ENCODE results near the gene DOCK4. TPM values are rescaled to one million over a fixed set of nuclear protein-coding genes. Genes with fewer than 3 reads are reported as not detected.

Gene DOCK4
- total and polyA plus RNA-seq, 7 donors = 3.0 to 28.5 (median 14.1) TPM

- Histone ChIP-seq H3K4me3 (no peak overlapping the region), H3K4me1 (peaks cover 0 to under 1% (median 0%) of the 10 kb centered on the region in 4 donors), H3K27ac (no peak overlapping the region), H3K9me3 (no peaks in the 10 kb centered on the region), H3K36me3 (no peaks in the 10 kb centered on the region), H3K27me3 (no peaks in the 10 kb centered on the region)
- no peak for DNase-seq
- TF ChIP-seq POLR2A (IDR thresholded peaks at IDR 0.05) (no peak), EP300 (IDR thresholded peaks at IDR 0.05) (no peak), POLR2AphosphoS5 (IDR thresholded peaks at IDR 0.05) (no peak)
- TF ChIP-seq, protein P1, sequence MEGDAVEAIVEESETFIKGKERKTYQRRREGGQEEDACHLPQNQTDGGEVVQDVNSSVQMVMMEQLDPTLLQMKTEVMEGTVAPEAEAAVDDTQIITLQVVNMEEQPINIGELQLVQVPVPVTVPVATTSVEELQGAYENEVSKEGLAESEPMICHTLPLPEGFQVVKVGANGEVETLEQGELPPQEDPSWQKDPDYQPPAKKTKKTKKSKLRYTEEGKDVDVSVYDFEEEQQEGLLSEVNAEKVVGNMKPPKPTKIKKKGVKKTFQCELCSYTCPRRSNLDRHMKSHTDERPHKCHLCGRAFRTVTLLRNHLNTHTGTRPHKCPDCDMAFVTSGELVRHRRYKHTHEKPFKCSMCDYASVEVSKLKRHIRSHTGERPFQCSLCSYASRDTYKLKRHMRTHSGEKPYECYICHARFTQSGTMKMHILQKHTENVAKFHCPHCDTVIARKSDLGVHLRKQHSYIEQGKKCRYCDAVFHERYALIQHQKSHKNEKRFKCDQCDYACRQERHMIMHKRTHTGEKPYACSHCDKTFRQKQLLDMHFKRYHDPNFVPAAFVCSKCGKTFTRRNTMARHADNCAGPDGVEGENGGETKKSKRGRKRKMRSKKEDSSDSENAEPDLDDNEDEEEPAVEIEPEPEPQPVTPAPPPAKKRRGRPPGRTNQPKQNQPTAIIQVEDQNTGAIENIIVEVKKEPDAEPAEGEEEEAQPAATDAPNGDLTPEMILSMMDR (IDR thresholded peaks at IDR 0.05) = no peak
- intact Hi-C loops (cut with DNase I) = no loop called here
These were observed 132.7 kb downstream of the DOCK4 start for GRCh38 chr7:112073530-112073929.

DNA sequence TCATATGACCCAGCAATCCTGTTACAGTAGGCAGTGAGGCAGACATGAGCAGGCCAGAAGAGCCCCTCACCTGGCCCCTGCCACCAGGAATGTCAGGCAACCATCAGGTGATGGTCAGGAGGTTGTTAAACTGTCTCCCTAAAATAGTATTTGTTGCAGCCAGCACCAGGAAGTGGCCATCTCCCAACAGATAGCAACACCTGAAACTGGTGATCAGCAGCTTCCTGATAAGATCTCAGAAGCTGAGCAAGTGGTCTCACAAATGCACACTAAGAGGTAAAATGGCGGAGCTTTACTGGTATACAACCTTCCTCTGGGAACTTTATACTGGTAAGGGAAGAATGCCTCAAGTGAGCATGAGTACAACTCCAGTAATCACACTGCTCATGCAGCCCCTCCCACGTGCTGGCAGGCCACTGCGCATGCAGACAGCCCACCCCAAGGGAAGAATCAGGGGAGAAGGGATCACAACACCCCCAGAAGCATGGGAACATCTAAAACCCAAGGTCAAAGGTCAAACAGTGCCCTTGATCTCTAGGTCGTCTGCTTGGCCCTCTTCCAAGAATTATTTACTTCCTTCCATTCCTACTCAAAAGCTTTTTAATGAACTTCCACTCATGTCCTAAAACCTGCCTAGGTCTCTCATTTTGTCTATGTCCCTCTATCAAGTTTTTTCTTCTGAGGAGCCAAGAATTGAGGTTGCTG lies 133.5 kb downstream of the DOCK4 start:
- DNase-seq = no peak
- intact Hi-C loops (cut with DNase I) = no loop called here
- H3K36me3 ChIP-seq = no peaks in the 10 kb centered on the region
- no peak overlapping the region for H3K27ac ChIP-seq
- no peaks in the 10 kb centered on the region for H3K27me3 ChIP-seq
- 72 to 73% methylated on average over 4 of the region's 4 CpGs for WGBS, 2 donors
- TF ChIP-seq, protein P1 (IDR thresholded peaks at IDR 0.05) = no peak
- TF ChIP-seq POLR2A (IDR thresholded peaks at IDR 0.05) (no peak), POLR2AphosphoS5 (IDR thresholded peaks at IDR 0.05) (no peak), EP300 (IDR thresholded peaks at IDR 0.05) (no peak)
- H3K4me1 ChIP-seq = peaks cover 0 to 9% (median 4%) of the 10 kb centered on the region in 4 donors
- H3K9me3 ChIP-seq = no peaks in the 10 kb centered on the region
- no peak overlapping the region for H3K4me3 ChIP-seq

GRCh38 chr7:112071856-112072255 lies 134.3 kb downstream of the DOCK4 start:
- H3K27me3 ChIP-seq = no peaks in the 10 kb centered on the region
- H3K36me3 ChIP-seq = no peaks in the 10 kb centered on the region
- intact Hi-C loops (cut with DNase I) = no loop called here
- H3K9me3 ChIP-seq = no peaks in the 10 kb centered on the region
- no peak for DNase-seq
- TF ChIP-seq EP300 (IDR thresholded peaks at IDR 0.05) (no peak), POLR2A (IDR thresholded peaks at IDR 0.05) (no peak), POLR2AphosphoS5 (IDR thresholded peaks at IDR 0.05) (no peak)
- TF ChIP-seq, protein P1 (IDR thresholded peaks at IDR 0.05) = no peak
- H3K4me1 ChIP-seq = peaks cover 0 to 15% (median 7%) of the 10 kb centered on the region in 4 donors
- H3K4me3 ChIP-seq = no peak overlapping the region
- no peak overlapping the region for H3K27ac ChIP-seq

GRCh38 chr7:112070674-112071256 lies 135.4 kb downstream of the DOCK4 start:
- H3K4me1 ChIP-seq = peaks cover 0 to 15% (median 7%) of the 10 kb centered on the region in 4 donors
- no peak overlapping the region for H3K27ac ChIP-seq
- no peak overlapping the region for H3K4me3 ChIP-seq
- intact Hi-C loops (cut with DNase I) = no loop called here
- no peaks in the 10 kb centered on the region for H3K36me3 ChIP-seq
- no peak for DNase-seq
- WGBS, 2 donors = 90 to 92% methylated on average over 5 of the region's 5 CpGs
- H3K9me3 ChIP-seq = no peaks in the 10 kb centered on the region
- TF ChIP-seq, protein P1 (IDR thresholded peaks at IDR 0.05) = no peak
- TF ChIP-seq EP300 (IDR thresholded peaks at IDR 0.05) (no peak), POLR2AphosphoS5 (IDR thresholded peaks at IDR 0.05) (no peak), POLR2A (IDR thresholded peaks at IDR 0.05) (no peak)
- H3K27me3 ChIP-seq = no peaks in the 10 kb centered on the region
